ENCODE data around the gene ACKR4.

DNA sequence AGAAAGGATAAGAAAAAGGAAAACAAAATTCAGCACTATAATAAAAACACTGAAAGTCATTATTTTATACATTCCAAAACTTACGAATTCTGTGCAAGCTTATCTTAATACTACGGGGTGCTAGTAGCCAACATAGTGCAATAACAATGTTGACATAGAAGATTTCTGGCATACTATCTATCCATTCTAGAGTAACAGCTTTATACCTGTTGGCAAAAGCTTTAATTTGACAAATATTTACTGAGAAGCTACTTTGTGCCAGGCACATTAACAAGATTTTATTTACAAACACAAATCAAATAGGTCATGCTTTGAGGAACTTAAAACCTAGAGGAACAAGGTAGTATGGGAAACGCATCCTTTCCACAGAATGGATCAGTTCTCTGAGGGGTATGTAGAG is 1.1 kb downstream of the ACKR4 start:
- TF ChIP-seq, protein P1, sequence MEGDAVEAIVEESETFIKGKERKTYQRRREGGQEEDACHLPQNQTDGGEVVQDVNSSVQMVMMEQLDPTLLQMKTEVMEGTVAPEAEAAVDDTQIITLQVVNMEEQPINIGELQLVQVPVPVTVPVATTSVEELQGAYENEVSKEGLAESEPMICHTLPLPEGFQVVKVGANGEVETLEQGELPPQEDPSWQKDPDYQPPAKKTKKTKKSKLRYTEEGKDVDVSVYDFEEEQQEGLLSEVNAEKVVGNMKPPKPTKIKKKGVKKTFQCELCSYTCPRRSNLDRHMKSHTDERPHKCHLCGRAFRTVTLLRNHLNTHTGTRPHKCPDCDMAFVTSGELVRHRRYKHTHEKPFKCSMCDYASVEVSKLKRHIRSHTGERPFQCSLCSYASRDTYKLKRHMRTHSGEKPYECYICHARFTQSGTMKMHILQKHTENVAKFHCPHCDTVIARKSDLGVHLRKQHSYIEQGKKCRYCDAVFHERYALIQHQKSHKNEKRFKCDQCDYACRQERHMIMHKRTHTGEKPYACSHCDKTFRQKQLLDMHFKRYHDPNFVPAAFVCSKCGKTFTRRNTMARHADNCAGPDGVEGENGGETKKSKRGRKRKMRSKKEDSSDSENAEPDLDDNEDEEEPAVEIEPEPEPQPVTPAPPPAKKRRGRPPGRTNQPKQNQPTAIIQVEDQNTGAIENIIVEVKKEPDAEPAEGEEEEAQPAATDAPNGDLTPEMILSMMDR (IDR thresholded peaks at IDR 0.05 in 4 of 5, conservative IDR thresholded peaks at IDR 0.05 in 1 of 5) = no peak
- TF ChIP-seq POLR2A (IDR thresholded peaks at IDR 0.05) = no peak

Measured in gastrocnemius medialis (tissue), 4 donors.